HepG2 (cell line): ENCODE results near the gene DISP2. TPM values are rescaled to one million over a fixed set of nuclear protein-coding genes. Genes with fewer than 3 reads are reported as not detected.

ENCODE experiments used
- AKAP8 ChIP-seq: sonication (generic); formaldehyde crosslinking; IDR thresholded peaks from 2 replicates; pipeline ENCODE4 v1.5.1; 2020; ENCODE audit warnings: mild to moderate bottlenecking, missing genetic modification reagents
- GABPB1 ChIP-seq: IDR thresholded peaks from 2 replicates; pipeline ENCODE4 v1.6.1; 2016; ENCODE audit warnings: mild to moderate bottlenecking, missing genetic modification reagents, moderate library complexity, missing compliant biosample characterization
- NCOR1 ChIP-seq: fragments of 200-600 bp; sonication (generic); IDR thresholded peaks from 2 replicates; pipeline ENCODE4 v1.7.0; 2017; ENCODE audit warnings: antibody characterized with exemption, low read length, borderline replicate concordance
- NRL ChIP-seq: sonication (generic); formaldehyde crosslinking; IDR thresholded peaks from 2 replicates; pipeline ENCODE4 v1.5.0; 2020; ENCODE audit warnings: missing genetic modification reagents, mild to moderate bottlenecking, moderate library complexity, borderline replicate concordance
- PRMT3 ChIP-seq: sonication (generic); formaldehyde crosslinking; IDR thresholded peaks from 2 replicates; pipeline ENCODE4 v1.8.1; 2022; ENCODE audit warnings: low read depth, mild to moderate bottlenecking, moderate library complexity, missing genetic modification reagents, borderline replicate concordance
- SMAD1 ChIP-seq: sonication (generic); formaldehyde crosslinking; IDR thresholded peaks from 2 replicates; pipeline ENCODE4 v1.4.0; 2020; ENCODE audit warnings: missing genetic modification reagents, low read depth, mild to moderate bottlenecking, borderline replicate concordance
- SOX6 ChIP-seq, 2 experiments: fragments of 450-650 bp in 1 of 2; sonication (generic) in 1 of 2; formaldehyde crosslinking in 1 of 2; IDR thresholded peaks; 2 replicates each; pipeline versions ENCODE4 v1.4.0 to v1.6.1; 2017 to 2020; ENCODE audit warnings: antibody characterized with exemption in 1 of 2, mild to moderate bottlenecking in 1 of 2, missing genetic modification reagents in 1 of 2
- SRY ChIP-seq: sonication (generic); formaldehyde crosslinking; IDR thresholded peaks from 2 replicates; pipeline ENCODE4 v1.8.0; 2022; ENCODE audit warnings: mild to moderate bottlenecking, missing genetic modification reagents
- ZBTB21 ChIP-seq: sonication (generic); formaldehyde crosslinking; IDR thresholded peaks from 2 replicates; pipeline ENCODE4 v1.4.0; 2020; ENCODE audit warnings: missing genetic modification reagents
- ZNF3 ChIP-seq: IDR thresholded peaks from 2 replicates; pipeline ENCODE4 v1.7.0; 2017; ENCODE audit warnings: inconsistent platforms
- ZNF552 ChIP-seq: sonication (generic); formaldehyde crosslinking; IDR thresholded peaks from 2 replicates; pipeline ENCODE4 v1.9.0; 2022; ENCODE audit warnings: missing genetic modification reagents, mild to moderate bottlenecking, borderline replicate concordance
- ZNF567 ChIP-seq: sonication (generic); formaldehyde crosslinking; IDR thresholded peaks from 2 replicates; pipeline ENCODE4 v1.8.1; 2023; ENCODE audit warnings: mild to moderate bottlenecking, missing genetic modification reagents, borderline replicate concordance
- ZNF788 ChIP-seq: sonication (generic); formaldehyde crosslinking; IDR thresholded peaks from 2 replicates; pipeline ENCODE4 v1.5.0; 2020; ENCODE audit warnings: mild to moderate bottlenecking, missing genetic modification reagents, borderline replicate concordance
- polyA plus RNA-seq, 8 experiments: library from polyadenylated mRNA; depleted of rRNA in 3 of 8; stranded (reverse) in 7 of 8; unstranded in 1 of 8; fragments of >200 nt; fragmentation: Illumina TruSeq in 4 of 8; extraction: Trizol in 4 of 8; gene quantifications; 2 replicates each; pipeline versions ENCODE4 v1.2.1 to v1.2.3, GENCODE V29; 2011 to 2016; ENCODE audit warnings: low read depth in 4 of 8, missing spikeins in 1 of 8, mixed read lengths in 1 of 8; ENCODE audit not compliant: insufficient read depth in 1 of 8
- total RNA-seq, 5 experiments: library from RNA; depleted of rRNA; stranded (reverse); fragments of >200 nt; fragmentation: Illumina TruSeq; extraction: Trizol; gene quantifications; 2 replicates each; pipeline ENCODE4 v1.2.3, GENCODE V29; 2016; ENCODE audit warnings: low read depth in 1 of 5
- TF ChIP-seq, protein P1 (sequence below): sonication (generic); formaldehyde crosslinking; IDR thresholded peaks from 2 replicates; pipeline ENCODE4 v1.4.0; 2020; ENCODE audit warnings: missing genetic modification reagents, borderline replicate concordance
- TF ChIP-seq, protein P2 (sequence below): fragments of 450-650 bp; IDR thresholded peaks from 2 replicates; pipeline ENCODE4 v1.6.1; 2017; ENCODE audit warnings: mild to moderate bottlenecking
- TF ChIP-seq, protein P3 (sequence below): sonication (generic); formaldehyde crosslinking; IDR thresholded peaks from 2 replicates; pipeline ENCODE4 v1.5.0; 2020; ENCODE audit warnings: mild to moderate bottlenecking, missing genetic modification reagents
- TF ChIP-seq, protein P4 (sequence below): IDR thresholded peaks from 2 replicates; pipeline ENCODE4 v1.6.1; 2016; ENCODE audit warnings: low read depth, borderline replicate concordance

Gene DISP2
- total and polyA plus RNA-seq, 2 of the 13 experiments (the other 11 are each of a cell fraction or from before 2014, with no cell fraction given) = 0.09 to 0.32 TPM

DNA sequence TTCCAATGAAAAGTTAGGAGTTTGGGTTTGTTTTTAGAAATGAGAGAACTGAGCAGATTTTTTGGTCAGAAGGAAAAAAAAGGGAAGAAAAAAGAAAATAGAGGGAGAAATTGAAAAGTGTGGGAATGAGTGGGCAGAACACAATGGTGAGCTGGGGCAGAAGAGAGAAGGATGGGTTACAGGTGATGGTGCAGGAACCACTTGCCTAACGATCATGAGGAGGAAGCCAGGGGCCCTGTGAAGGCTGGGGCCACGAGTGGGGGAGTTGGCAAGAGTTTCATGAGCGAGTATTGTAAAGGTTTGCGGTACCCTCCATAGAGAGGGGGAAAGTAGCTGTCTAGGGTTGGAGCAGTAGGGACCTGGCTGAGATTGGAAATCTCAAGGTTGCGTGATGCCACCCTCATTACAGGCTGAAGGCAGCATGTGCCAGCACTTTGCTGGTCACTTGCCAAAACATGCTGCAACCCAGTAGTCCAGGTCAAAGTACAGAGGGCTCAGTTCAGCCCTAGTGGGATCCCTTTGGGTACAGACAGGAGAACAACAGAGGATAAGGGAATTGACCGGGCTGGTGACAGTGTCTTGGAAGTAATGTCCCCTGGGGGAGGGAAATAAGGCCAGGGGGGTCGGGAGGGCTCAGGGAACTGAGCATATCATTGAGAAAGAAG lies 54.2 kb downstream of the DISP2 start (continued):
- TF ChIP-seq, protein P1, sequence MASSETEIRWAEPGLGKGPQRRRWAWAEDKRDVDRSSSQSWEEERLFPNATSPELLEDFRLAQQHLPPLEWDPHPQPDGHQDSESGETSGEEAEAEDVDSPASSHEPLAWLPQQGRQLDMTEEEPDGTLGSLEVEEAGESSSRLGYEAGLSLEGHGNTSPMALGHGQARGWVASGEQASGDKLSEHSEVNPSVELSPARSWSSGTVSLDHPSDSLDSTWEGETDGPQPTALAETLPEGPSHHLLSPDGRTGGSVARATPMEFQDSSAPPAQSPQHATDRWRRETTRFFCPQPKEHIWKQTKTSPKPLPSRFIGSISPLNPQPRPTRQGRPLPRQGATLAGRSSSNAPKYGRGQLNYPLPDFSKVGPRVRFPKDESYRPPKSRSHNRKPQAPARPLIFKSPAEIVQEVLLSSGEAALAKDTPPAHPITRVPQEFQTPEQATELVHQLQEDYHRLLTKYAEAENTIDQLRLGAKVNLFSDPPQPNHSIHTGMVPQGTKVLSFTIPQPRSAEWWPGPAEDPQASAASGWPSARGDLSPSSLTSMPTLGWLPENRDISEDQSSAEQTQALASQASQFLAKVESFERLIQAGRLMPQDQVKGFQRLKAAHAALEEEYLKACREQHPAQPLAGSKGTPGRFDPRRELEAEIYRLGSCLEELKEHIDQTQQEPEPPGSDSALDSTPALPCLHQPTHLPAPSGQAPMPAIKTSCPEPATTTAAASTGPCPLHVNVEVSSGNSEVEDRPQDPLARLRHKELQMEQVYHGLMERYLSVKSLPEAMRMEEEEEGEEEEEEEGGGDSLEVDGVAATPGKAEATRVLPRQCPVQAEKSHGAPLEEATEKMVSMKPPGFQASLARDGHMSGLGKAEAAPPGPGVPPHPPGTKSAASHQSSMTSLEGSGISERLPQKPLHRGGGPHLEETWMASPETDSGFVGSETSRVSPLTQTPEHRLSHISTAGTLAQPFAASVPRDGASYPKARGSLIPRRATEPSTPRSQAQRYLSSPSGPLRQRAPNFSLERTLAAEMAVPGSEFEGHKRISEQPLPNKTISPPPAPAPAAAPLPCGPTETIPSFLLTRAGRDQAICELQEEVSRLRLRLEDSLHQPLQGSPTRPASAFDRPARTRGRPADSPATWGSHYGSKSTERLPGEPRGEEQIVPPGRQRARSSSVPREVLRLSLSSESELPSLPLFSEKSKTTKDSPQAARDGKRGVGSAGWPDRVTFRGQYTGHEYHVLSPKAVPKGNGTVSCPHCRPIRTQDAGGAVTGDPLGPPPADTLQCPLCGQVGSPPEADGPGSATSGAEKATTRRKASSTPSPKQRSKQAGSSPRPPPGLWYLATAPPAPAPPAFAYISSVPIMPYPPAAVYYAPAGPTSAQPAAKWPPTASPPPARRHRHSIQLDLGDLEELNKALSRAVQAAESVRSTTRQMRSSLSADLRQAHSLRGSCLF = no peak
- TF ChIP-seq NCOR1 = peak; percentile 78
- TF ChIP-seq, protein P2, sequence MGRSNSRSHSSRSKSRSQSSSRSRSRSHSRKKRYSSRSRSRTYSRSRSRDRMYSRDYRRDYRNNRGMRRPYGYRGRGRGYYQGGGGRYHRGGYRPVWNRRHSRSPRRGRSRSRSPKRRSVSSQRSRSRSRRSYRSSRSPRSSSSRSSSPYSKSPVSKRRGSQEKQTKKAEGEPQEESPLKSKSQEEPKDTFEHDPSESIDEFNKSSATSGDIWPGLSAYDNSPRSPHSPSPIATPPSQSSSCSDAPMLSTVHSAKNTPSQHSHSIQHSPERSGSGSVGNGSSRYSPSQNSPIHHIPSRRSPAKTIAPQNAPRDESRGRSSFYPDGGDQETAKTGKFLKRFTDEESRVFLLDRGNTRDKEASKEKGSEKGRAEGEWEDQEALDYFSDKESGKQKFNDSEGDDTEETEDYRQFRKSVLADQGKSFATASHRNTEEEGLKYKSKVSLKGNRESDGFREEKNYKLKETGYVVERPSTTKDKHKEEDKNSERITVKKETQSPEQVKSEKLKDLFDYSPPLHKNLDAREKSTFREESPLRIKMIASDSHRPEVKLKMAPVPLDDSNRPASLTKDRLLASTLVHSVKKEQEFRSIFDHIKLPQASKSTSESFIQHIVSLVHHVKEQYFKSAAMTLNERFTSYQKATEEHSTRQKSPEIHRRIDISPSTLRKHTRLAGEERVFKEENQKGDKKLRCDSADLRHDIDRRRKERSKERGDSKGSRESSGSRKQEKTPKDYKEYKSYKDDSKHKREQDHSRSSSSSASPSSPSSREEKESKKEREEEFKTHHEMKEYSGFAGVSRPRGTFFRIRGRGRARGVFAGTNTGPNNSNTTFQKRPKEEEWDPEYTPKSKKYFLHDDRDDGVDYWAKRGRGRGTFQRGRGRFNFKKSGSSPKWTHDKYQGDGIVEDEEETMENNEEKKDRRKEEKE = no peak
- no peak for TF ChIP-seq ZNF552
- TF ChIP-seq, protein P3, sequence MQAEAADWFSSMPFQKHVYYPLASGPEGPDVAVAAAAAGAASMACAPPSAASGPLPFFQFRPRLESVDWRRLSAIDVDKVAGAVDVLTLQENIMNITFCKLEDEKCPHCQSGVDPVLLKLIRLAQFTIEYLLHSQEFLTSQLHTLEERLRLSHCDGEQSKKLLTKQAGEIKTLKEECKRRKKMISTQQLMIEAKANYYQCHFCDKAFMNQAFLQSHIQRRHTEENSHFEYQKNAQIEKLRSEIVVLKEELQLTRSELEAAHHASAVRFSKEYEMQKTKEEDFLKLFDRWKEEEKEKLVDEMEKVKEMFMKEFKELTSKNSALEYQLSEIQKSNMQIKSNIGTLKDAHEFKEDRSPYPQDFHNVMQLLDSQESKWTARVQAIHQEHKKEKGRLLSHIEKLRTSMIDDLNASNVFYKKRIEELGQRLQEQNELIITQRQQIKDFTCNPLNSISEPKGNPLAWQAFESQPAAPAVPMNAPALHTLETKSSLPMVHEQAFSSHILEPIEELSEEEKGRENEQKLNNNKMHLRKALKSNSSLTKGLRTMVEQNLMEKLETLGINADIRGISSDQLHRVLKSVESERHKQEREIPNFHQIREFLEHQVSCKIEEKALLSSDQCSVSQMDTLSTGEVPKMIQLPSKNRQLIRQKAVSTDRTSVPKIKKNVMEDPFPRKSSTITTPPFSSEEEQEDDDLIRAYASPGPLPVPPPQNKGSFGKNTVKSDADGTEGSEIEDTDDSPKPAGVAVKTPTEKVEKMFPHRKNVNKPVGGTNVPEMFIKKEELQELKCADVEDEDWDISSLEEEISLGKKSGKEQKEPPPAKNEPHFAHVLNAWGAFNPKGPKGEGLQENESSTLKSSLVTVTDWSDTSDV (CRISPR knock-in tag) = no peak
- TF ChIP-seq PRMT3 (CRISPR knock-in tag) = no peak
- no peak for TF ChIP-seq NRL (CRISPR knock-in tag)
- TF ChIP-seq SOX6 (IDR thresholded peaks at IDR 0.05) = no peak
- TF ChIP-seq SOX6 (CRISPR knock-in tag; IDR thresholded peaks at IDR 0.05) = peak; percentile 53; the same call in 1 of the 2 replicates
- no peak for TF ChIP-seq ZNF3 (CRISPR knock-in tag)
- TF ChIP-seq ZNF788 (CRISPR knock-in tag) = no peak
- TF ChIP-seq SRY (CRISPR knock-in tag) = no peak
- TF ChIP-seq, protein P4, sequence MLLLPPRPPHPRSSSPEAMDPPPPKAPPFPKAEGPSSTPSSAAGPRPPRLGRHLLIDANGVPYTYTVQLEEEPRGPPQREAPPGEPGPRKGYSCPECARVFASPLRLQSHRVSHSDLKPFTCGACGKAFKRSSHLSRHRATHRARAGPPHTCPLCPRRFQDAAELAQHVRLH (CRISPR knock-in tag) = no peak
- no peak for TF ChIP-seq SMAD1 (CRISPR knock-in tag)
- no peak for TF ChIP-seq ZBTB21 (CRISPR knock-in tag)
- no peak for TF ChIP-seq AKAP8 (CRISPR knock-in tag)
- TF ChIP-seq GABPB1 (CRISPR knock-in tag) = no peak
- TF ChIP-seq ZNF567 = no peak
